GM21619 (cell line): ENCODE measurements around the gene SLC13A3.

Experiments used
- ATAC-seq: cut with Tn5 transposase; IDR thresholded peaks from one replicate; pipeline ENCODE4 v1.9.1; 2021; ENCODE audit not compliant: unreplicated experiment

The SLC13A3 gene

GRCh38 chr20:46651091-46651962 lies at the start of gene SLC13A3:
SLC13A3 (minus strand) TSS chr20:46651459; CDS start chr20:46651421, 38 bp downstream.
- ATAC-seq = no peak

GRCh38 chr20:46701057-46701456 lies 49.8 kb upstream of the SLC13A3 start:
- no peak for ATAC-seq

DNA sequence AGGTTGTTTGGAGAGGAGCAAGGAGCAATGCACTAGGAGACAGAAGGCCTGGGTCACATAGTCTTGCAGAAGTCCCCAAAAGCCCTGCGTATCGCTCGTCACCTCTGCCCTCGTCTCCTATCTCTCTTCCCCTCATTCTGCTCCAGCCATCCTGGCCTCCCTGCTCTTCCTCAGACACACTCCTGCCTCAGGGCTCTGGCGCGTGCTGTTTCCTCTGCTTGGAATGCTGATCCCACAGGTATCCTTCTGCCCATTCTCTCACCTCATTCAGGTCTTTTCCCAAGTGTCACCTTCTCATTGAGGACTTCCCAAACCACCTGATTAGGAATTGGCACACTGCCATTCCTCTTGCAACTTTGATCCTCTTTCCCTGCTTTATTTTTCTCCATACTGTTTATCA lies 49.2 kb upstream of the SLC13A3 start:
- no peak for ATAC-seq

DNA sequence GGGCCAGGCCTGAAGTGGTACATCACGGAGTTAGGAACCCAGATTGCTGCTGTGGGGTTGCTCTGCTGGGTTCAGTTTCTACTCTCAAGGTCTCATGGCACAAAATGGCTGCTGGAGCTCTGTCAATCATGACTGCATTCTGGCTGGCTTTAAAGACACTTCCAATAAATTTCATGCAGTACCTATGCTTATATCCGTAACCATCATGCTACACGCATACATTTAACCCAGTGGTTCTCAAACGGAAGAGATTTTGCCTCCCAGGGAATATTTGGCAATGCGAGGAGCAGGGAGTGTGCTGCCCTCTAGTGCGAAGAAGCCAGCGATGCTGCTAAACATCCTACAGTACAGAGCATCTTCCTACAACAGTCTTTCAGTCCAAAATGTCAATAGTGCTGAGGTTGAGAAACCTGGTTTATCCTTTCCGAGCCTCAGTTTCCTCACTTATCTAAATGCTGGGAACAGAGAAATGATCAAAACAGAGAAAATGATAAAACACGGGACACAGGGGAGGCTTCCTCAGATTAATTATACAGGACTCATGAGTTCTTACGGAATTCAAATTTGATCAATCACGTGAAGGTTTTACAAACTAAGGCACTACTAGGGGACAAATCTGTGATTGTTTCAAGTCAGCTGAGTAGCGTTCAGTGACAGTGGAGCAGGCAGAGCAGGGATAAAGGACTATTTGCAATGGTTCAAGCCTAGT lies 48.5 kb upstream of the SLC13A3 start:
- no peak for ATAC-seq

DNA sequence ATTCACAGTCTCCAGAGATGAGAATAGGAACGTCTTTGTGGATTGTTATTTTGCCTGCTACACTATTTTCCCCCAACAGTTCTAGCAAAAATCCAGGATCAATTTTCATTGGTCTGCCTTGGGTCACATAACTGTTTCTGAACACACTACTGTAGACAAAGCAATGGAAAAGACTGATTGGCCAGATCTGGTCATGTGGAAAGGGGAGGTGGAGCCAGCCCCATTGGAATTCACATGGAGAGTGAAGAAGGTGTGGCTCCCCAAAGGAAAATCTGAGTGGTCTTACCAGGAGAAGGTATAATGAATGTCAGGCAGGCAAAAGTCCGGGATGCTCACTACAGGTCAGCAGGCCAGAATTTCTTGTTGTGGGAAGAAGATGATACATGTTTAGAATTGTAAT lies 47.5 kb upstream of the SLC13A3 start:
- ATAC-seq = no peak

DNA sequence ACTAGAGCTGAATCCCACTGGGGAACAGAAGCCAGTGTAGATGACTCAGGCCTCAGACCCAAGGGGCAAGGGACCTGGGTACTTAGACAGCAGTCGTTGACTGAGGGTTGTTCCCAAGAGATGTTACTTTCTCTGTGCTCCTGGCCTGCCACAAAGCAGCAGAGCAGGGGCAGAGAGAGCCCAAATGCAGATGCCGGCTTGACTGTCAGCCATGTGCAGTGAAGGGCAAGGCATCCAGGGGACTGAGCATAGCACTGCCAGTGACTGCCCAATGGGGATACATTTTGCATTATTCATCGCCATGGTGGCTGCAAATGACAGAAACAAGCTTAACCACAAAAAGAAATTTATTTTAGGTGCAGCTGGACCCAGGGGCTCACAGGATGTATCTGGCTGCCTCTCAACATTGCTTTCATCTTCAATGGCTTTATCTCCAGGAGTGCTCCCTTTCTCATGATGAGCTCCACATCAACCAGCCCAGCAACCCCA lies 45.6 kb upstream of the SLC13A3 start:
- ATAC-seq = no peak

DNA sequence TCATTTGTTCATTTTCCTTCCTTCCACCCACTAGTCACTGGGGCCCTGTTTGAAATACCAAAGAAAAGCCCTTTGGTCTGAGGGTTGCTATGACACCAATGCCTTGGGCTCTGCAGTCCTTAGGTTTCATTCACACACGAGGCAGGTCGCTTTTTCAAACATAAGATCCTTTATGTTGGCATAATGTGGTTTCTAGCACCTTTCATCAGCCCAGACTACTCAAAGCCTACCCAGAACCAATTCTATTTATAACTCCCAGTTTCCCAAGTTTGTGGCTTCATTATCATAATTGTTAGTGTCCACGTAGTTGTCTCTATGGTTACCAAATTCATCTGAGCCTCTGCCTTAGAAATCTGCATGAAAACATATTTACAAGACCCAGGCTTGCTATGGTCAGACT lies 44.6 kb upstream of the SLC13A3 start:
- ATAC-seq = no peak

GRCh38 chr20:46694484-46694883 lies 43.2 kb upstream of the SLC13A3 start:
- ATAC-seq = no peak

GRCh38 chr20:46691196-46691595 lies 39.9 kb upstream of the SLC13A3 start:
- ATAC-seq = no peak

- no peak for ATAC-seq
Observed at GRCh38 chr20:46690219-46691106, 39.2 kb upstream of the SLC13A3 start.

- ATAC-seq = no peak
Observed at GRCh38 chr20:46689754-46690085, 38.5 kb upstream of the SLC13A3 start.

DNA sequence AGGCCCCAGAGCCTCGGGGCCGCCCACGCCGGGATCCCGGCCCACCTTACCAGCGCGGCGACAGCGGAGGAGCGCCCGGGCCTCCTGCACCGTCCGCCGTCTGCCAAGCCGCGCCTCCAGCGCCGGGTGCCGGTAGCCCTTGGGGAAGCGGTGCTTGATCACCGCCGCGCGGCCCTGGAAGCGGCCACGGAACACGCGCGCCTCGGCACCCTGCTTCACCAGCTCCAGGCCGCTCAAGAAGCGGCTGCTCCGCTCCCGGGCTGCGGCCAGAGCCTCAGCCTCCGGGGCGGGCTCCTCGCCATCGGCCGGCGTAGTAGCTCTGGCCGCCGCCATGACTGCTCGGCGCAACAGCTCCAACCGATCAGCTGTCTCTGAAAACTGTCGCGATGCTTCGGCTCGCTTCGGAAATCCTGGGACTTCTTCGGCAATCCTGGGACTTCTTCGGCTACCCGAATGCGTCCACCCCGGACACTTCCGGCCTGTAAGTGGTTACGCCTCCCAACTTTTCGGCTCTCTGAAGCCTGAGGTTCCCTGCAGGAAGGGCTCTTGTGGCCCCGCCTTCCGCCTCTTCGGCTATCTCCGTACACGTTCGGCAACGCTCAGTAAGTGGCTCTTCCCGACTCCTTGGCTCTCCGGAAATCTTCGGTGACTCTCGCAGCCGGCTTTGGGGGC lies 38.0 kb upstream of the SLC13A3 start, which contains the start of gene TP53RK:
TP53RK (minus strand) TSS at position 363 of the 672 bp plus-strand sequence; CDS start at position 333, 30 bp downstream.
- ATAC-seq = peak; percentile 91

GRCh38 chr20:46688151-46689081 lies 37.2 kb upstream of the SLC13A3 start:
- no peak for ATAC-seq

DNA sequence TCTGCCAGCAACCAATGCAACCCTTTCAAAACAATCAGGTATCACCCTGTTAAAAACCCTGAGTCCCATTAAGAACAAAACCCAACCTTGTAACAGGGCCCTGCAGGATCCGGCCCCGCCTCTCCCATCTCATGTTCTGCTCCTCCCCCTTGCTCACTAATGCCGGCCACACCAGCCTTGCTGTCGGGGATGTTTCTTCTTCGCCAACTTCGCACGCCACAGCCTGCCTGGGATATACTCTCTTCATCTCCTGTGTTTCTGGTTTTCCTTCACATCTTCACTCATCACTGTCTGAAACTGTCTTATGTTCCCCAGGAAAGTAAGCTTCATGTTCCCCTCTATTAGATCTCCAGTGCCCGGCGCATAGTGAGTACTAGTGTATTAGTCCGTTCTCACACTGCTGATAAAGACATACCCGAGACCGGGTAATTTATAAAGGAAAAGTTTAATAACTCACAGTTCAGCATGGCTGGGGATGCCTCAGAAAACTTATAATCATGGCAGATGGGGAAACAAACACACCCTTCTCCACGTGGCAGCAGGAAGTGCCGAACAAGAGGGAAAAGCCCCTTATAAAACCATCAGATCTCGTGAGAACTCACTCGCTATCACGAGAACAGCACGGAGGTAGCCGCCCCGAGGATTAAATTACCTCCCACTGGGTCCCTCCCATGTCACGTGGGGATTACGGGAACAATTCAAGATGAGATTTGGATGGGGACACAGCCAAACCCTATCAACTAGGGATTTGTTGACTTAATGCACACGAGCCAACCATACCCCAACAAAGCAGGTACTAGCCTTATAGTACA lies 32.9 kb upstream of the SLC13A3 start:
- ATAC-seq = no peak

GRCh38 chr20:46683668-46683938 lies 32.3 kb upstream of the SLC13A3 start:
- ATAC-seq = no peak

- no peak for ATAC-seq
Observed at GRCh38 chr20:46683011-46683667, 31.9 kb upstream of the SLC13A3 start.

DNA sequence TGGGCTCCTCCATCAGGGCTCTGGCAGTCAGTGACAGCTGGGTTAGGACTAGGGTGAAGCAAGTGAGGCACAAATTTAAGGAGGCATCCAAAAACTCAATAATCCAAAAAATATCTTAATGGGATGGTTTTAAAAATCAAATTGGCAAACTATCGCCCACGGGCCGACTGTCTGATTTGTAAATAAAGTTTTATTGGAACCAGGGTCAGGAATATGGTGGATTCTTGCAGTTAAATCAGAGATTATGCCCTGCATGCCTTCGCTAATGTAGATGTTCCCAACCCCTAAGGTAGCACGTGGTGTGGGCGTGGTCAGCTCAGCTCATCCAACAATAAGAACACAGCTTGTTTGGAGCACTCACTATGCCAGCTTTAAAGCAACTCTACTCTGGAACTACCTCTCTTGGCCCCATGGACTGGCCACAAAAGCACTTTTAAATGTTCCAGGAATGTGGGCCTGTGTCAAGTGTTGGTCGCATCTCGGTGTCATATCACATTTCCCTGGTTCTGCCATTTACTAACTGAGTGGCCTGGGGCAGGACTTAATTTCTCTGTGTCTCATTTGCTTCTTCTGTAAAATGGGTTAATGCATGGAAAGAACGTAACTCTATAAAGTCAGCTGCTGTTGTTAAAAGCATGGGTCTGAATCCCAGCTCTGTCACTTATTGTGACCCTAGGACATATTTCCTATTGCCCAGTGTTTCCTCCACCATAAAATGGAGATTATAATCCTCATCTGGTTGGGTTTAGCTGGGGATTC lies 31.0 kb upstream of the SLC13A3 start:
- no peak for ATAC-seq
